Pons (tissue), 1 donor: ENCODE data around the gene POTEJ.
"Not testable (repeated sequence)": the region's sequence is repeated elsewhere in the genome, so short reads cannot be mapped to it uniquely, and the experiment has no call there.

Source experiments
- DNase-seq: peaks from one replicate; pipeline ENCODE4 v3.0.0-alpha.2; 2016; ENCODE audit warnings: low spot score

Gene POTEJ

DNA sequence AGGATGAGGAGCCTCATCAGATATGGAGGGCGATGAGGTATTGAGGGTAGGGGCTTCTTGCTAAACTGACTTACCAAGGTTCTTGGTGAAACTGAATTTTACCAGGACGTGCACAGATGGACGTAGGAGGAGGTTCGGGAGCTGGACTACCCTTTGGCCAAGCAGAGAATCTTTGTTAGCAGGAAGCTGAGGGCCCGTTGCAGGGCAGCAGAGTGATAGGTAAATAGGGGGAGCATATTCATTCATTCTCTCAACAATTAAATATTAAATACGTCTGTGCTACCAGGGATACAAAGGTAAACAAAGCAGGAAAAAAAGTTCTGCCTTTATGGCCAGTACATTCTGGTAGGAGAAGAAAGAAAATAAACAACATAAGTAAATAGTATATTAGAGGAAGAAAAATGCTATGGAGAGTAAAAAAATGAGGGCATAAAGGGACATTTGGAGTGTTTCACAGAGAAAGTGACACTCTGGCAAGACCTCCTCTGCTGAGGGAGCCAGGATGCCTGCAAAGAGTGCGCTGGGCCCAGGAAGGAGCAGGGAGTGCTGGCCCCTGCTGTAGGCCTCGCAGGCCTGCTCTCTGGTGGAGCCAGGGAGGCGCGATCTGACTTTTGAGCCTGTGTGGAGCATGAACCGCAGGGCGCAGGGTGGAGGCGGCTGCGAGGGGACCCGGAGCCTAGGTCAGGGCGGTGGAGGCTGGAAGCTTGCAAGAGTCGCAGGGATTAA lies 2.8 kb upstream of the POTEJ start:
- DNase-seq, result not testable (repeated sequence)

DNA sequence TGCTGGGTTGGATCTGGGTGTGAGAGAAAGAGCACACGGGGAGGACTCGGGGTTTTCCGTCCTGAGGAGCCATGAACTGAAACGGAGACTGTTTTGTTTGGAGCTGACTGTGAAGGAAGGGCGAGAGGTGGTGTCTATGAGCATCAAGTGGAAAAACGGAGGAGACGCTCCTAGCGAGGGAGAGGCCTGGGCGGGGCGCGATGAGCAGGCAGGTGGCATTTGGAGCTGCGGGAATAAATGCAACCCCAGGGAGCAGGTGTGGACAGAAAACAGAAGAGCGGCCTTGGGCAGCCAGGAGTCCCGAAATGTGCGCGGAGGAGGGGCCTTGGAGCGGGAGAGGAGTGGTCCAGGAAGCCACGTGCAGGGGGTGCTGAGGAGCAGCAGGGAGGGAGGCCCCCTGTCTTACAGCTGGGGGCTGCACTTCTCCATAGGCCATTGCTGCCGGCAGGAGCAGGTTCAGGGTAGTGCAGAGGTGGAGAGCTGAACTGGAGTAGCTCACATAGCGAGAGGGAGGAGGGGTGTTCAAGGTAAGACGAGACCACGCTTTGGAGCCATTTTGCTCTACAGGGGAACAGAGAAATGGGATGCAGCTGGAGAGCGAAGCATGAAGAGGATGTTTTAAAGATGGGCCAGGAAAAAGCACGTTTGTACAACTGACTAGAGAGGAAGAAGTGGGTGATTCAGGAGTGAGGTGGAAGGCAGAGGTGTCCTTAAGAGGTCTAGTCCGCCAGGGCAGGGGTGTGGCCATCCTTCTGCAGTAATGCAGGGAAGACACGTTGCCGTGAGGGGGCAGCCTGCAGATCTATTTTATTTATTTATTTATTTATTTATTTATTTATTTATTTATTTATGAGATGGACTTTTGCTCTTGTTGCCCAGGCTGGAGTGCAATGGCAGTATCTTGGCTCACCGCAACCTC lies 2.0 kb upstream of the POTEJ start:
- DNase-seq, result not testable (repeated sequence)

DNA sequence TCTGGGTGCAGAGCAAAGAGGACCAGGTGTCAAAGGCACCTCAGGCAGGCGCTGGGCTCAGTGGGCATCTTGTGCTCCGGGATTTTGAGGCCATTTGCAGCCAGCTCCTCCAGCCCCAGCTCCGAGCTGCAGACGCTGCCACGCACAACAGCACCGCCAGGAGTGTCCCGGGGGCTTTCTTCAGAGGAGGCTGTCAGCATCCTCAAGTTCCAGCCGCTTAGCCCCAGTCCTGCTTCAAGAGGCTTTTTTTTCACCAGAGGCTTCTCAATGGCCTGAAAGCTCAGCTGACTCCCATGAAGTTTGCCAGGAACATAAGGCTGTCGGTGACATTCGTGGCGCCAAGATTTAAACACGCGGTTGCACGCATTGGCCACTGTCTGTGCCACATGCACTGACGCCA lies 754 bp upstream of the POTEJ start:
- DNase-seq, result not testable (repeated sequence)

DNA sequence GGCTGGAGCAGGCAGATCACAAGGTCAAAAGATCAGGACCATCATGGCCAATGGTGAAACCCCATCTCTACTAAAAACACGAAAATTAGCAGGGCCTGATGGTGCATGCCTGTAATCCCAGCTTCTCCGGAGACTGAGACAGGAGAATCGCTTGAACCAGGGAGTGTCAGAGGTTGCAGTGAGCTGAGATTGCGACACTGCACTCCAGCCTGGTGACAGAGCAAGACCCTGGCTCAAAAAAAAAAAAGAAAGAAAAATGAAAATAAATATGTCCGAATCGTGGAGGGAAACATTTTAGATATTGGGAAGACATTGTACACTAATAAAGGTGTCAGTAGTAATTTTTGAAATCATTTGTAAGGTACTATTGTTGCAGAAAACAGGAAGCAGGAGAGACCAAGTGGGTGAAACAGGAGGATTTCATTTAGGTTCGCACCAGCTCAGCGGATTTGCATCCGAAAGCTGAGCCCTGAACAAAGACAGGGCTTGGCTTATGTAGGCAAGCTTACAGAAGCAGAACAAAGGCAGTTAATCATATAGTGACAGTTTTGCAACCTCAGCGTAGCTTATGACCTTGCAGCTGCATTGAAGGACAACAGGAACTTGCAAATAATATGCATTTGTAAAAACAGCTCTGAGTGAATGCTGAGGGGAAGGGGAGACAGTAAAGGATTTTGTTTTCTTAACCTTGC lies 17.7 kb downstream of the POTEJ start:
- DNase-seq, result not testable (repeated sequence)

DNA sequence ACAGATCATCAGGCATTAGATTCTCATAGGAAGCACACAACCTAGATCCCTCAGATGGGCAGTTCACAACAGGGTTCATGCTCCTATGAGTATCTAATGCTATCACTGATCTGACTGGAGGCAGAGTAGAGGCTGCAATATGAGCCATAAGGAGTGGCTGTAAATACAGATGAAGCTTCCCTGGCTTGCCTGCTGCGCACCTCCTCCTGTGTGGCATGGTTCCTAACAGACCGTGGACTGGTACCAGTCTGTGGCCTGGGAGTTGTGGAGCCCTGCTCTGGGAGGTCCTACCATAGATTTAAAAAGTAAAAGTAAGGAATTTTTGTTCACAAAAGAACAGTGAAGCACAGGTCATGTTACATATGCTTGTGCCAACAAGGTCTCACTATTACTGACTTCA lies 27.7 kb downstream of the POTEJ start:
- not testable (repeated sequence) for DNase-seq

DNA sequence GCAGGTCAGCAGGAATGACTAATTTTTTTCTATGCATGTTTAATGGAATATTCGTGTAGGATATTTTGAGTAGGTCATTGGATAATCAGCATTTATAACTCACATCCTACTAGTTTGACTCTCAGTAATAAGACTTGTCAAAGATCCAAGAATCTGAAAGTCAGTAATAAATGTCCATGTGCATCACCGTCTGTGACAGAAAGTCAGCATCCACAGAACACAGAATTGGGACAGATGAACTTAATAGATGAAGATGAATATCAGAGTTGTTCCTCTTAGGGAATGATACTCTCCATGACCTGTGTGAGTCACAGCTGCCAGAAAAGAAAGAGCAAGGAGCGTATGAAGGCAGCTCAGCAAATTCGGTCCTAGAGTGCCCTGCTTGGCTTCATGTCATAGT lies 30.4 kb downstream of the POTEJ start:
- DNase-seq, result not testable (repeated sequence)

DNA sequence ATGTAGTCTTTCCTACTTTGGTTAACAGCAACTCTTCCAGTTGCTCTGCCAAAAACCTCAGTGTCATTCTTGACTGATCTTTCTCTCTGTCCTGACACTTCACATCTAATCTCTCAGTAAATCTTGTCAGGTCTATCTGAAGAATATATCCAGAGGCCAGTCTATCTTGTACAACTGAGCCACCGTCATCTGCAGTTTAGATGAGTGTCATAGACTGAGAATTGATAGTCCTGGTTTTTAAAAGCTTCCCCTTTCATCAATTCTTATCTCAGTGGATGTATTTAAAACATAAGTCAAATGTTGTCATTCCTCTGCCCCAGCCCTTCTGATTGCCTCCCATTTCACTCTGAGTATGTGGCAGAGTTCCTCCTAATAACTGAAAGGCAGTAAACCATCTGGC lies 38.0 kb downstream of the POTEJ start:
- DNase-seq, result not testable (repeated sequence)

DNA sequence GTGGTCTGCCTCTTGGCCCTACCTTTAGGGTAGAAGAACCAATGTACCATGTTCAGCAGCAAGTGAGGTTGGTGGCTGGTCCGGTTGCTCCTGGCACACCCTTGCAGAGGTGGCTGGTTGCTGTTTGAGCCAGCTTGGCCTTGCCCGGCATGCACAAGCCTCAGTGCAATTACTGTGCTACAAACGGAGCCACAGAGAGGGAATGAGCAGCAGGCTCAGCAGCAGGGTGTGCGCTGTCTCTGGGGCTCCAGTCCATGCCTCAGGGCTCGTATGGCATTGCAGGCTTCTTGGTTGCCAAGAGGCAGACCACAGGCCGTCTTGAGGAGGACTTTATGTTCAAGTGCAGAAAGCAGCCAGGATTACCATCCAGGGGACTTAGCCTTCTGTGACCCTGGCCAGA lies 53.3 kb downstream of the POTEJ start:
- not testable (repeated sequence) for DNase-seq

DNA sequence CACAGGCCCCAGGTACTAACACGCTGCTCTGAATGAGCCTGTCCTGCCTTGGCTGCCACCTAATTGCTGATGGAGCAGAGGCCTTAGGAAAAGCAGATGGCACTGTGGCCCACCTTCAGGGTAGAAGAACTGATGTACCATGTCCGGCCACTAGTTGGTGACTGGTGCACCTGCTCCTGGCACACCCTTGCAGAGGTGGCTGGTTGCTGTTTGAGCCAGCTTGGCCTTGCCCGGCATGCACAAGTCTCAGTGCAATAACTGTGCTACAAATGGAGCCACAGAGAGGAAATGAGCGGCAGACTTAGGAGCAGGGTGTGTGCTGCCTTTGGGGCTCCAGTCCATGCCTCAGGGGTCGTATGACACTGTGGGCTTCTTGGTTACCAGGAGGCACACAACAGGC lies 54.4 kb downstream of the POTEJ start:
- not testable (repeated sequence) for DNase-seq

DNA sequence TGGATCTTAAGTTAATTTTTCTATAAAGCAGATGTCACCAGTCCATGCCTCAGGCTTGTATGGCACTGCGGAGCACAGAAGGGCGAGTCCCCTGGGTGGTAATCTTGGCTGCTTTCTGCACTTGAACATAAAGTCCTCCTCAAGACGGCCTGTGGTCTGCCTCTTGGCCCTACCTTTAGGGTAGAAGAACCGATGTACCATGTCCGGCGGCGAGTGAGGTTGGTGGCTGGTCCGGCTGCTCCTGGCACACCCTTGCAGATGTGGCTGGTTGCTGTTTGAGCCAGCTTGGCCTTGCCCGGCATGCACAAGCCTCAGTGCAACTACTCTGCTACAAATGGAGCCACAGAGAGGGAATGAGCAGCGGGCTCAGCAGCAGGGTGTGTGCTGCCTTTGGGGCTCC lies 56.3 kb downstream of the POTEJ start:
- not testable (repeated sequence) for DNase-seq

DNA sequence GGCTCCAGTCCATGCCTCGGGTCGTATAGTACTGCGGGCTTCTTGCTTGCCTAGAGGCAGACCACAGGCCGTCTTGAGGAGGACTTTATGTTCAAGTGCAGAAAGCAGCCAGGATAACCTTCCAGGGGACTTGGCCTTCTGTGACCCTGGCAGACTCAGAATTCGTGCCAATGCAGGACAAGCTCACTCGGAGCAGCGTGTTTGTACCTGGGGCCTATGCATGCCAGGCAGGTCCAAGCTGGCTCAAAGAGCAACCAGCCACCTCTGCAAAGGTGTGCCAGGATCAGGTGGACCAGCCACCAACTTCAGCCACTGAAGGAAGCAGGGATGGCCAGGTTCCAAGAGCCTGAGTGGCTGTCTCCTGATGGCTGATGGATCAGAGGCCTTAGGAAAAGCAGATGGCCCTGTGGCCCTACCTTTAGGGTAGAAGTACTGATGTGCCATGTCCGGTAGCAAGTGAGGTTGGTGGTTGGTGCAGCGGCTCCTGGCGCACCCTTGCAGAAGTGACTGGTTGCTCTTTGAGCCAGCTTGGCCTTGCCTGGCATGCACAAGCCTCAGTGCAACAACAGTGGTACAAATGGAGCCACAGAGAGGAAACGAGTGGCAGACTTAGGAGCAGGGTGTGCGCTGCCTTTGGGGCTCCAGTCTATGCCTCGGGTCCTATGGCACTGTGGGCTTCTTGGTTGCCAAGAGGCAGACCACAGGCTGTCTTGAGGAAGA lies 58.9 kb downstream of the POTEJ start:
- DNase-seq, result not testable (repeated sequence)

DNA sequence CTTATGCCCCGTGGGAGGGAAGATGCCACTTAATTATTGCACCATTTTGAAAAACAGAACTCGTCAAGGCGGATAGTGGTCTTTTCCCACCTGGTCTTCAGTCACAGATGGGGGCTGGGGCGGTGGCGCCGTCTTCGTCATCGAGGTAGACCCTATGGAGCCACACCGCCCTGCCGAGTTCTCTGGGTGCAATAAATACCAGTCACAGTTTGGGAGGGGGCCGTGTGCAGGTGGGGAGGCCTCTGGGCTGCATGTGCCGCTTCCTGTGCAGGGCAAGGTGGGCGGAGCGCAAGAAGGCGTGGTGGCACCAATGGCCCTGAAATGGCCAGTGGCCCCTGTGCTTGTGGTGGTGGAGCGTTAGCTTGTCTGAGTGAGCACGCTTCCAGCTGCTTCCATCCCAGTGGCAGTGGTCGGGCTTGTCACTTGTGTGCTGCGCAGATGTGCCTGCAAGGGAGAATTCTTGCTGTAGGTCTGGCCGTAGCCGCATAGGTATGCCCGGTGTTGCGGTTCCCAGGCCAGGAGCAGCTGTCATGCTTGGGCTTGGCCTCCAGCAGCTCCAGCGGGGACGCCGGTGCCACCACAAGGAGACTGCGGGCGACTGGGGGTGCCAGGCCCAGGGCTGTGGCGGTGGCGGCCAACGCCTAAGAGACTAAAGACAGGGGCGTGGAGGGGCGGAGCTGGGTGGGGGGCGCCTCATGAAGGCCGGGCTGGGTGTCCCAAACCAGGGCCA lies 81.0 kb downstream of the POTEJ start:
- DNase-seq, result not testable (repeated sequence)

DNA sequence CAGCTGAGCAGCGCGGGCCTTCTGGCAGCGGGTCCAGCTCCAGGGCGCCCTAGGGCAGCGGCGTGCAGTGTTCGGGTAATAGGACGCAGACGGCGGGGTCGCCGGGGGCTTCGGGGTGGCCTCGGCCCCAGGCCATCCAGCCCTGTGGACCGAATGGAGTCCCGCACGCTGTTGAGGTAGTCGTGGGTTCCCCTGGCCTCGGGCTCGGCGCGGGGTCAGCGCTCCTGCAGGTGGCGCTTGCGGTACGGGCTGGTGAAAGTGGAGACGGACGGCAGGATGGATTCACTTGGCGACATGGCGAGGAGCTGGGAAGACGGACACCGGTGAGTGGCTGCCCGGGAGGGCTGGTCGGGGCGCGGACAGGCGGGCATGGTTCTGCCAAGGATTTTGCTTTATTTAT lies 82.2 kb downstream of the POTEJ start:
- DNase-seq, result peak; percentile 26

DNA sequence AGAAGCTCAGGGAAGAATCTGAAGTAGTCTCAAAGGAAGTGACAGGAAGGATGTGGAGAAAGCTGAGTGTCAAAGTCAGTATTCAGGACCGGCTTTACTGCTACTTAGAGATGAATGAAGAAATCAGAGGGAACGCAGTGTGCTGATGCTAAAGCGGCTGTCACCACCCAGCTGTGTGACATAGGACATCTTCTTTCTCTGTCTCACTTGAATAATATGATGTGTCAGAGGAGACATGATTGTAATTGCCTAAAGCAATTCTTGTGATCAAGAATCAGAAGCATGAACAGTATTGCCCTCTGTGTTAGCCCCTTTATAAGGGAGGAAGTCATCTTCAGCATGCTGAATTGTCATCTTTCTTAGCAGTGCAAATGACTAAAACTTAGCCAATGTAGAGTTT lies 92.0 kb downstream of the POTEJ start:
- DNase-seq, result not testable (repeated sequence)
